GM21423 (cell line): ENCODE data around the gene AGPS.
A peak's percentile ranks its signal among the peaks of the same experiment; 100 is the strongest.
"Not testable (repeated sequence)": the region's sequence is repeated elsewhere in the genome, so short reads cannot be mapped to it uniquely, and the experiment has no call there.

Experiments
- ATAC-seq: cut with Tn5 transposase; IDR thresholded peaks from one replicate; pipeline ENCODE4 v1.9.1; 2021; ENCODE audit warnings: mild to moderate bottlenecking, moderate library complexity; ENCODE audit not compliant: unreplicated experiment

The AGPS gene

GRCh38 chr2:177547772-177548171 is 155.2 kb downstream of the AGPS start:
- no peak for ATAC-seq

- no peak for ATAC-seq
These were observed 156.1 kb downstream of the AGPS start for GRCh38 chr2:177548636-177549035.

DNA sequence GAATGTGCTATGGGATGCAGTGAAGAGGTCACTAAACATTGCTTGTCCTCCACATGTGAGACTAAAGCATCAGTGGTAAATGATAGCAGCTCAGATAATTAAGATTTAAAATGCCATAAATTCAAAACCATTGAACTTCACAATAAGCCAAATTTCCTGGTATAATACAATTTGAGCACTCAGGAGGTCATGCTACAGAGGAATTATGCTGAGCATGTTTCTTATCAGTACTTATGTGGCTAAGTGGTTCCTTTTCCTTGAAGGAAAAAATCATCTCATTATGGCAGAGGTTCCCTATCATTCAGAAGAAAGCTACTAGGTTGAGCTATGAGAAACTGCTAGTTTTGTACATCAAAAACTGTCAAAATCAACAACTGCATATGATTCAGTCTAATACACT is 156.6 kb downstream of the AGPS start:
- no peak for ATAC-seq

- ATAC-seq = no peak
These were observed 158.0 kb downstream of the AGPS start for GRCh38 chr2:177550264-177551200.

- ATAC-seq = not testable (repeated sequence)
These were observed 158.8 kb downstream of the AGPS start for GRCh38 chr2:177551360-177551759.

GRCh38 chr2:177551989-177552421 is 159.4 kb downstream of the AGPS start:
- no peak for ATAC-seq

DNA sequence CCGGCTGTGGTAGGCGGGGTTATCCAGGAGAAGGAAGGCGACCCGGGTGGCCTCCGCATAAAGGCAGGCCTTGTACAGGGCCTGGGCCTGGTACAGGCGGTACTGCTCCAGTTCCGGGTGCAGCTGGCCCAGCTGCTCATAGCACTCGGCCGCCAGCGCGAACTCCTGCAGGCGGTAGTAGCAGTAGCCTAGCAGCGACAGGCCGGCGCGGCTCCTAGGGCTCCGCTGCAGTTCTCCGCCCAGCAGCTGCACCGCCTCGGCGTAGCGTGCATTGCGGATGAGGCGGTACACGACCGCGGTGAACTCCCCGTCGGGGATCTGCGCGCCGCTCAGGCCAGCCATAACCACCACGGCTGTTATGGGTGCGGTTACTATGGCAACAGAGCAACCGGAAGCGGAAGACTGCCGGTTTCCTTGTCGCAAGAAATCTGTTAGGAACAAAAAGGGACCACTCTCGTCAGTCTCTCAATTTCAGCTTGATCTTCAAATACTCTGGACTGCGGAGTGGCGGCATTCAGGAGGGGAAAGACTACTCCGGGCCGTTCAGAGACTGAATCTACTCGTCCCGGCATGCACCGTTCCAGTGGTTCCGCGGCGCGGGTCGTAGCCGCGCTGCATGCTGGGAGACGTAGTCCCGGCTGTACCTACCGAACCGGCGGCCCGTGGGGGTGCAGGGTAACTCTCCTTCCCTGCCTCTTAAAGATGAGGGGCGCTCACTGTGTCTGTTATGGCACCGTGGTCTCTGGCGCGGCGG is 160.0 kb downstream of the AGPS start:
- ATAC-seq = peak; percentile 94

GRCh38 chr2:177553176-177553884 is 160.8 kb downstream of the AGPS start:
- ATAC-seq = no peak

DNA sequence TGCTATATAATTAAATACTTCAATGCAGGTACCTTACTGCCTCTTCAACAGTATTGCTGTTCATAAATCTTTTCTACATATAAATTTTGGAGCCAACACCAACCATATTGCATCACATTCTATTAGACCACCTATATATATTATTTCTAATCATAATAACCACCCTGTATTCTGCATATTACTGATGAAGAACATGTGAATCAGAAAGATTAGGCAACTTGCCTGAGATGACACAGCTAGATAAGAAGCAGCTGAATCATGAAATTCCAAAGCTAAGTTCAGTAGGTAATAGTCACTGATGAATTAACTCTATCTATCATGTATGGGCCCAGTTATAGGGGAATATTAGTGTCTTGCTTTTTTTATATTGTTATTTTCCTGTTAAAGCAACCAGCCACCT is 161.8 kb downstream of the AGPS start:
- ATAC-seq = no peak

- no peak for ATAC-seq
These were observed 163.6 kb downstream of the AGPS start for GRCh38 chr2:177556153-177556552.

GRCh38 chr2:177557794-177558193 is 165.2 kb downstream of the AGPS start:
- no peak for ATAC-seq

DNA sequence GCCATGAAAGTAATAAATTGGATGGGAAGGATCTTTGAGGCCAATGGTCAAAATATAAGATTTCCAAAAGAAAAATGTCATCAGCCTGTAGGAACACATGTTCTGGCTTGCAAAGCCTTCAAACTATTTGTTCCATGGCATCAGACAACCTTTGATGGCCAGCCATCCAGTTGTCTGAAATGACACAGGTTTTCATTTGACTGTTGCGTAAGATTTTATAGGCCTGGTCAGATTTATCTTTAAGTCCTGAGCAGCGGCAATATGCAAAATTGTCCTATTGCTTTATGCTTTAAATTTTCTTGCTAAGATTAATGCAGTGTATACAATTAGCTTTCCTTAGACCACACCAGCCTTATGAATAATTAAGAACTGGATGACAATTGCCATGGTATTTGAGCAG is 167.1 kb downstream of the AGPS start:
- no peak for ATAC-seq

GRCh38 chr2:177568390-177568789 is 175.8 kb downstream of the AGPS start:
- no peak for ATAC-seq

GRCh38 chr2:177568893-177569292 is 176.3 kb downstream of the AGPS start:
- ATAC-seq = no peak

- no peak for ATAC-seq
These were observed 179.7 kb downstream of the AGPS start for GRCh38 chr2:177572236-177572671.

- no peak for ATAC-seq
These were observed 180.5 kb downstream of the AGPS start for GRCh38 chr2:177573120-177573519.

DNA sequence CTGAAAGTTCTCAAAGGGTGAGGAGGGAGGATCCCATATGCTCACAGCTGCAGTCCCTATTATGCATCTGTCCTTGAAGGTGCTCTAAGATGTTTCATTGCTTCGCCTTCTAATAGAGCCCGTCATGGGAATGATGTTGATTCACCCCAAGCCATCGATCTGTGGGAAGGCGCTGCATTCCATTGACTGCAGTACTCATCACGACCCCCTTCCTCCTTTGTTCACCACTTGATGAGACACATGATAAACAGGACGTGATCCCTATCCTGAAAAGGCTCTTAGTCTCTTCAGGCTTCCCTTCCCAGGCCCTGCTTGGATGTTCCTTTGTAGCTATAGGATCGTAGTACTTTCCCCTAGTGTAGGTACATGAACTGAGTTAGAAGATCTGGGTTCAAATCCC is 181.8 kb downstream of the AGPS start:
- no peak for ATAC-seq

- ATAC-seq = no peak
These were observed 182.8 kb downstream of the AGPS start for GRCh38 chr2:177575358-177575757.

- ATAC-seq = no peak
These were observed 184.5 kb downstream of the AGPS start for GRCh38 chr2:177577075-177577474.

GRCh38 chr2:177578454-177578853 is 185.9 kb downstream of the AGPS start:
- ATAC-seq = no peak

GRCh38 chr2:177579486-177580036 is 187.0 kb downstream of the AGPS start:
- ATAC-seq = no peak
